Bronchial epithelial cell (primary cell): ENCODE results near the gene CFAP20DC. TPM values are rescaled to one million over a fixed set of nuclear protein-coding genes. Genes with fewer than 3 reads are reported as not detected.

Experiments used
- DNase-seq: peaks from one replicate; pipeline ENCODE4 v3.0.0-alpha.2; 2010; ENCODE audit warnings: low read depth
- FAIRE-seq: peaks from 2 replicates; lab custom pipeline; 2011; peaks lifted over from hg19 to GRCh38; lab: Jason Lieb, UNC
- H3K27me3 ChIP-seq: 2 replicates; pipeline ENCODE4 v1.5.1; 2011; ENCODE audit warnings: low read length; ENCODE audit not compliant: control insufficient read depth, insufficient read depth
- H3K36me3 ChIP-seq: 2 replicates; pipeline ENCODE4 v1.5.1; 2011; ENCODE audit warnings: low read length; ENCODE audit not compliant: control insufficient read depth, insufficient read depth
- H3K4me3 ChIP-seq: 2 replicates; pipeline ENCODE4 v1.5.1; 2011; ENCODE audit warnings: mild to moderate bottlenecking, low read depth, low read length, control low read depth
- total RNA-seq: library from RNA; depleted of rRNA; stranded (reverse); fragments of >200 nt; gene quantifications from 2 replicates; pipeline ENCODE4 v1.2.1, GENCODE V29; 2014
- TF ChIP-seq, protein P1 (sequence below): IDR thresholded peaks from 2 replicates; pipeline ENCODE4 v1.5.1; 2011; ENCODE audit warnings: mild to moderate bottlenecking, moderate library complexity, low read length, control low read depth, inconsistent platforms; ENCODE audit not compliant: insufficient read depth, severe bottlenecking

Gene CFAP20DC
- total RNA-seq, 1 donor from 2014 or later: 6.8 TPM

GRCh38 chr3:58874248-58874741 lies 175.5 kb downstream of the CFAP20DC start:
- H3K36me3 ChIP-seq: no peaks in the 10 kb centered on the region
- H3K27me3 ChIP-seq: no peaks in the 10 kb centered on the region
- H3K4me3 ChIP-seq: no peak overlapping the region
- peak; percentile 98 for DNase-seq
- TF ChIP-seq, protein P1, sequence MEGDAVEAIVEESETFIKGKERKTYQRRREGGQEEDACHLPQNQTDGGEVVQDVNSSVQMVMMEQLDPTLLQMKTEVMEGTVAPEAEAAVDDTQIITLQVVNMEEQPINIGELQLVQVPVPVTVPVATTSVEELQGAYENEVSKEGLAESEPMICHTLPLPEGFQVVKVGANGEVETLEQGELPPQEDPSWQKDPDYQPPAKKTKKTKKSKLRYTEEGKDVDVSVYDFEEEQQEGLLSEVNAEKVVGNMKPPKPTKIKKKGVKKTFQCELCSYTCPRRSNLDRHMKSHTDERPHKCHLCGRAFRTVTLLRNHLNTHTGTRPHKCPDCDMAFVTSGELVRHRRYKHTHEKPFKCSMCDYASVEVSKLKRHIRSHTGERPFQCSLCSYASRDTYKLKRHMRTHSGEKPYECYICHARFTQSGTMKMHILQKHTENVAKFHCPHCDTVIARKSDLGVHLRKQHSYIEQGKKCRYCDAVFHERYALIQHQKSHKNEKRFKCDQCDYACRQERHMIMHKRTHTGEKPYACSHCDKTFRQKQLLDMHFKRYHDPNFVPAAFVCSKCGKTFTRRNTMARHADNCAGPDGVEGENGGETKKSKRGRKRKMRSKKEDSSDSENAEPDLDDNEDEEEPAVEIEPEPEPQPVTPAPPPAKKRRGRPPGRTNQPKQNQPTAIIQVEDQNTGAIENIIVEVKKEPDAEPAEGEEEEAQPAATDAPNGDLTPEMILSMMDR: no peak
- FAIRE-seq: peak; percentile 40

GRCh38 chr3:58868097-58868779 lies 181.6 kb downstream of the CFAP20DC start:
- no peak for FAIRE-seq
- TF ChIP-seq, protein P1: no peak
- no peak for DNase-seq
- no peak overlapping the region for H3K4me3 ChIP-seq
- H3K27me3 ChIP-seq: no peaks in the 10 kb centered on the region
- H3K36me3 ChIP-seq: no peaks in the 10 kb centered on the region

- H3K4me3 ChIP-seq: no peak overlapping the region
- TF ChIP-seq, protein P1: no peak
- no peak for FAIRE-seq
- H3K36me3 ChIP-seq: no peaks in the 10 kb centered on the region
- DNase-seq: no peak
- no peaks in the 10 kb centered on the region for H3K27me3 ChIP-seq
These were observed 182.2 kb downstream of the CFAP20DC start for GRCh38 chr3:58867621-58868020.

GRCh38 chr3:58866079-58866478 lies 183.7 kb downstream of the CFAP20DC start:
- Histone ChIP-seq H3K27me3 (no peaks in the 10 kb centered on the region), H3K4me3 (no peak overlapping the region), H3K36me3 (no peaks in the 10 kb centered on the region)
- no peak for DNase-seq
- FAIRE-seq: no peak
- TF ChIP-seq, protein P1: no peak

DNA sequence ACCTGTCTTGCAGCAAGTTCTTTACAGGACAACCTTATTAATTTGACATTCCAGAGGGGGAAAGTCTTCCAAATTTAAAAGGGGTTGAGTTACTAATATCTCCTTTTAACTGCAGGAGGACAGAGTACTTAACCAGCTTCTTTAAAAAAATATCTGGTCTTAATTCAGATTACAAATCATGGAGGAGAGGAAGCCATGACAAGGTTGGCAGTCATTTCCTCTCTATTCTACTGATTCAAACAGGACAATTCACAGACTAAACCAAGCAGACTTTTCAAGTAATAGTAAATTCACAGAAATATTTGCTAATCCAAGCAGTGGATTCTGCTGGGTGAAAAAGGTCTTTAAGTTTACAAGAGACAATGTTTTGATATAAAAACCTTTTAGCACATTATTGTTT lies 185.3 kb downstream of the CFAP20DC start:
- no peak for FAIRE-seq
- H3K4me3 ChIP-seq: no peak overlapping the region
- no peaks in the 10 kb centered on the region for H3K36me3 ChIP-seq
- DNase-seq: peak; percentile 42
- H3K27me3 ChIP-seq: no peaks in the 10 kb centered on the region
- TF ChIP-seq, protein P1: no peak
